ENCODE measurements around the gene RGS6.

RGS6 gene

DNA sequence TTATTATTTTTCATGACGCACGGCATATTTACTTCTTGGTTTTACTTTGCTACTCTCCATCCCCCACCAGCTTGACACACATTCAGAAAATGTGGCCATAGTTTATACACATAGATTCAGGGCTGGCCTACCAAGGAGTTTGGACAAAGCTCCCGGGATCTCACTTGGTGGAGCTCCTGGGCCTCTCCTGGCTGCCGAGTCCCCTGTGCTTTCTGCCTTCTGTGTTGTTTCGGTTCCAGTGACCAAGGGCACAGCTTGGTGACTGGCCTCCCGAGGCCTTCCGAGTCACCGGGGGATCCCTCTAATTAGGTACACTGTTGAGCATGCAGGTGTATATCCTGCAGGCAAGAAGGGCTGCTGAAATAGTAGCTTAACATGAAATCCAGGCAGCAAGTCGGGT lies 63.5 kb downstream of the RGS6 start:
- H3K4me1 ChIP-seq (ENCODE audit: low read depth, poor library complexity, severe bottlenecking) = no peaks in the 10 kb centered on the region
- H3K9ac ChIP-seq = no peak overlapping the region
- no peaks in the 10 kb centered on the region for H3K27me3 ChIP-seq (ENCODE audit: insufficient read depth, low read depth)
- no peaks in the 10 kb centered on the region for H3K79me2 ChIP-seq (ENCODE audit: insufficient read depth, low read depth)
- no peak overlapping the region for H3K4me3 ChIP-seq (IDR thresholded peaks at IDR 0.05; ENCODE audit: insufficient read depth, low read depth, low read length)
- H2AFZ ChIP-seq (ENCODE audit: low read depth) = no peak overlapping the region
- TF ChIP-seq, protein P1, sequence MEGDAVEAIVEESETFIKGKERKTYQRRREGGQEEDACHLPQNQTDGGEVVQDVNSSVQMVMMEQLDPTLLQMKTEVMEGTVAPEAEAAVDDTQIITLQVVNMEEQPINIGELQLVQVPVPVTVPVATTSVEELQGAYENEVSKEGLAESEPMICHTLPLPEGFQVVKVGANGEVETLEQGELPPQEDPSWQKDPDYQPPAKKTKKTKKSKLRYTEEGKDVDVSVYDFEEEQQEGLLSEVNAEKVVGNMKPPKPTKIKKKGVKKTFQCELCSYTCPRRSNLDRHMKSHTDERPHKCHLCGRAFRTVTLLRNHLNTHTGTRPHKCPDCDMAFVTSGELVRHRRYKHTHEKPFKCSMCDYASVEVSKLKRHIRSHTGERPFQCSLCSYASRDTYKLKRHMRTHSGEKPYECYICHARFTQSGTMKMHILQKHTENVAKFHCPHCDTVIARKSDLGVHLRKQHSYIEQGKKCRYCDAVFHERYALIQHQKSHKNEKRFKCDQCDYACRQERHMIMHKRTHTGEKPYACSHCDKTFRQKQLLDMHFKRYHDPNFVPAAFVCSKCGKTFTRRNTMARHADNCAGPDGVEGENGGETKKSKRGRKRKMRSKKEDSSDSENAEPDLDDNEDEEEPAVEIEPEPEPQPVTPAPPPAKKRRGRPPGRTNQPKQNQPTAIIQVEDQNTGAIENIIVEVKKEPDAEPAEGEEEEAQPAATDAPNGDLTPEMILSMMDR (conservative IDR thresholded peaks at IDR 0.05; ENCODE audit: low read depth, low read length) = no peak
- H3K36me3 ChIP-seq (ENCODE audit: insufficient read depth) = no peaks in the 10 kb centered on the region
- no peak overlapping the region for H3K27ac ChIP-seq
- no peak overlapping the region for H3K4me2 ChIP-seq
- H4K20me1 ChIP-seq (ENCODE audit: insufficient read depth) = no peaks in the 10 kb centered on the region

DNA sequence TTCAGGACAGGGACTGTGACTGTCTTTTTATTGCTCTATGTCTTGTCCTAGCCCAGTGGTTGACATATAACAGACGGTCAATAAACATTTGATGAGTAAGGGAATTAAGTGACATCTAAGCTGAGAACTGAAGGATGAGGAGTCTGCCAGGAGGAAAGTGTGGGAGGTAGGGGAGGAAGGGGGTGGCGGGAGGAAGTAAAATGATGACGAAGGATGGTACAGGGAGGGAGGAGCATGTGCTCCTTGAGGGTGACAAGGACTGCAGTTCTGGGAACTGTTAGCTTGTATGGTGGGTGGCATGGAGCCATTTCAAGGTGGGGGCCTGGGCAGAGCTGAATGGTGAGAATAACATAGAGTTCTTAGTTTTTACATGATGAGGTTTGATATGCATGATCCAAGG lies 64.4 kb downstream of the RGS6 start:
- Histone ChIP-seq H3K79me2 (ENCODE audit: insufficient read depth, low read depth) (no peaks in the 10 kb centered on the region), H4K20me1 (ENCODE audit: insufficient read depth) (no peaks in the 10 kb centered on the region), H3K4me2 (no peak overlapping the region), H3K27ac (no peak overlapping the region), H3K36me3 (ENCODE audit: insufficient read depth) (no peaks in the 10 kb centered on the region), H3K27me3 (ENCODE audit: insufficient read depth, low read depth) (no peaks in the 10 kb centered on the region), H3K9ac (no peak overlapping the region), H3K4me1 (ENCODE audit: low read depth, poor library complexity, severe bottlenecking) (no peaks in the 10 kb centered on the region), H3K4me3 (IDR thresholded peaks at IDR 0.05; ENCODE audit: insufficient read depth, low read depth, low read length) (no peak overlapping the region), H2AFZ (ENCODE audit: low read depth) (no peak overlapping the region)
- TF ChIP-seq, protein P1 (conservative IDR thresholded peaks at IDR 0.05; ENCODE audit: low read depth, low read length) = no peak

DNA sequence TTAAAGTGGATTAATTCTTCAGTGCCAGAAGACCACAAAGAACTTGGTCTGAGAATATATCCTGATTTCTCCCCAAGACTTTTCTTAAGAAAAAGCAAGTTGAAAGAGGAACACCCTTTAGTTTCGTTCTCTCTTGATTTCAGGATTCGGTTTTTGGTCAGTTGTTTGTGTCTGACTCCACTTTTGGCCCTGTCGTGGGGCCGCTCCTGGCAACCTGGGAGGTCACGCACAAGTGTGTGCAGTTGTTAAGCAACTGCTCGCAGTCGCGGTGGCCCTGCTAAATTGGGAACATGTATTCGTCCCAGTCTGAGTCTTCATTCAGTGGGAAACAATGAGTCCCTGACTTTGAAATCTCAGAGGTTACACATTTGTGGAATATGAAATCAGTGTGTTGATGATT lies 68.7 kb downstream of the RGS6 start:
- H3K79me2 ChIP-seq (ENCODE audit: insufficient read depth, low read depth) = no peaks in the 10 kb centered on the region
- no peak overlapping the region for H2AFZ ChIP-seq (ENCODE audit: low read depth)
- no peak overlapping the region for H3K27ac ChIP-seq
- no peaks in the 10 kb centered on the region for H4K20me1 ChIP-seq (ENCODE audit: insufficient read depth)
- H3K4me3 ChIP-seq (IDR thresholded peaks at IDR 0.05; ENCODE audit: insufficient read depth, low read depth, low read length) = no peak overlapping the region
- TF ChIP-seq, protein P1 (conservative IDR thresholded peaks at IDR 0.05; ENCODE audit: low read depth, low read length) = no peak
- no peak overlapping the region for H3K9ac ChIP-seq
- no peaks in the 10 kb centered on the region for H3K27me3 ChIP-seq (ENCODE audit: insufficient read depth, low read depth)
- H3K4me2 ChIP-seq = no peak overlapping the region
- no peaks in the 10 kb centered on the region for H3K36me3 ChIP-seq (ENCODE audit: insufficient read depth)
- no peaks in the 10 kb centered on the region for H3K4me1 ChIP-seq (ENCODE audit: low read depth, poor library complexity, severe bottlenecking)

DNA sequence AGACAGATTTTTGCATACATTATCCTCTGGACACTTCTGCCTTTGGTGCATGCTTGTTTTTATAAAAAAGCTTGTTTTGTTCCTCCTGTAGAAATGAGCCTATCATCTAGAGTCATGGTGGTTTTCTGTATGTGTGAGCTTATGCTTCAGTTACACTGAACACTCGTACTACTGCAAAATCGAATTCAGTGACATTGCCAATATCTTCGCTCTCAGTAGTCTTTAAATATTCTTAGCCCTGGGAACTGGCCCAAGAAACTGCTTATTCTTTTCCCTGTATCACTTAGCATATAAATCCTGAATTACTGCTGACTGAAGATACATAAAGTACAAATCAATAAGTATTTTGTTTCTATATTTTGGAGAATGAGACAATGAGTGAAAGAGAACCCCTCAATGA lies 70.5 kb downstream of the RGS6 start:
- Histone ChIP-seq H3K79me2 (ENCODE audit: insufficient read depth, low read depth) (no peaks in the 10 kb centered on the region), H3K9ac (no peak overlapping the region), H3K27me3 (ENCODE audit: insufficient read depth, low read depth) (no peaks in the 10 kb centered on the region), H3K4me3 (IDR thresholded peaks at IDR 0.05; ENCODE audit: insufficient read depth, low read depth, low read length) (no peak overlapping the region), H3K4me1 (ENCODE audit: low read depth, poor library complexity, severe bottlenecking) (no peaks in the 10 kb centered on the region), H3K27ac (no peak overlapping the region), H2AFZ (ENCODE audit: low read depth) (no peak overlapping the region), H3K4me2 (no peak overlapping the region), H3K36me3 (ENCODE audit: insufficient read depth) (no peaks in the 10 kb centered on the region), H4K20me1 (ENCODE audit: insufficient read depth) (no peaks in the 10 kb centered on the region)
- TF ChIP-seq, protein P1 (conservative IDR thresholded peaks at IDR 0.05; ENCODE audit: low read depth, low read length) = no peak

DNA sequence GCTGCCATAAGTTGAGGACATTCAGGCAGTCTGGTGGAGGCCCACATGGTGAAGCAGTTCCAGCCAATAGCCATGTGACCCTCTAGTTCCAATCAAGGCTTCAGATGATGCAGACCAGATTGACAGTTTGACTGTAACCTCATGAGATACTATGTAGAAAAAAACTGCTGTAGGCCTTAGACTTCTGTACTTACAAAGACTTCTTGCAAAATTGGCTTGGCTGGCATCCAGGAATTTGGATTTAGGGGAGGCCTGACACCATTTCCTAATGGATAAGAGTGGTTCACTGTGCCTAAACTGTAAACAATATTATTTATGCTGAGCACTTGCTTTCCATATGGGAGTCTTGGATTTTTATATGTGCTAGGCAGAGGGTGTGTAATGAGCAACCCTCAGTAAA lies 76.4 kb downstream of the RGS6 start:
- Histone ChIP-seq H3K27me3 (ENCODE audit: insufficient read depth, low read depth) (no peaks in the 10 kb centered on the region), H3K4me1 (ENCODE audit: low read depth, poor library complexity, severe bottlenecking) (no peaks in the 10 kb centered on the region), H2AFZ (ENCODE audit: low read depth) (no peak overlapping the region), H4K20me1 (ENCODE audit: insufficient read depth) (no peaks in the 10 kb centered on the region), H3K27ac (no peak overlapping the region), H3K79me2 (ENCODE audit: insufficient read depth, low read depth) (no peaks in the 10 kb centered on the region), H3K36me3 (ENCODE audit: insufficient read depth) (no peaks in the 10 kb centered on the region), H3K4me2 (no peak overlapping the region), H3K4me3 (IDR thresholded peaks at IDR 0.05; ENCODE audit: insufficient read depth, low read depth, low read length) (no peak overlapping the region), H3K9ac (no peak overlapping the region)
- TF ChIP-seq, protein P1 (conservative IDR thresholded peaks at IDR 0.05; ENCODE audit: low read depth, low read length) = no peak
